ENCODE results near the gene TUBA4B. TPM values are rescaled to one million over a fixed set of nuclear protein-coding genes. Genes with fewer than 3 reads are reported as not detected.
"Not testable (repeated sequence)": the region's sequence is repeated elsewhere in the genome, so short reads cannot be mapped to it uniquely, and the experiment has no call there.

TUBA4B gene
- total RNA-seq, 1 donor from 2014 or later = not detected

- intact Hi-C loops (cut with DNase I) = loop anchor here (5.0 kb wide), 1 partner anchor 240 kb away; no protein-coding TSS in a partner anchor
- ATAC-seq (no peak), DNase-seq (ENCODE audit: missing footprints) (no peak)
Measured at GRCh38 chr2:219296631-219297391, 43.8 kb downstream of the TUBA4B start.

- DNase-seq (ENCODE audit: missing footprints) = no peak
- intact Hi-C loops (cut with DNase I) = loop anchor here (1.0 to 5.0 kb wide), 2 partner anchors 138 to 241 kb away; partner anchors contain the start of gene NHEJ1
- no peak for ATAC-seq
Measured at GRCh38 chr2:219297766-219298456, 44.9 kb downstream of the TUBA4B start.

GRCh38 chr2:219298759-219299371 lies 45.8 kb downstream of the TUBA4B start:
- peak; percentile 63 for ATAC-seq
- intact Hi-C loops (cut with DNase I) = loop anchor here (1.0 to 5.0 kb wide), 2 partner anchors 139 to 242 kb away; partner anchors contain the start of gene NHEJ1
- peak; percentile 90 for DNase-seq (ENCODE audit: missing footprints)

GRCh38 chr2:219299372-219299760 lies 46.3 kb downstream of the TUBA4B start:
- ATAC-seq (no peak), DNase-seq (ENCODE audit: missing footprints) (no peak)
- intact Hi-C loops (cut with DNase I) = loop anchor here (5.0 kb wide), 1 partner anchor 242 kb away; no protein-coding TSS in a partner anchor

GRCh38 chr2:219300022-219300421 lies 47.0 kb downstream of the TUBA4B start:
- DNase-seq (ENCODE audit: missing footprints) = no peak
- intact Hi-C loops (cut with DNase I) = no loop called here
- no peak for ATAC-seq

- DNase-seq (ENCODE audit: missing footprints) = no peak
- ATAC-seq = no peak
- intact Hi-C loops (cut with DNase I) = no loop called here
Measured at GRCh38 chr2:219302412-219302968, 49.4 kb downstream of the TUBA4B start.

GRCh38 chr2:219304223-219304622 lies 51.2 kb downstream of the TUBA4B start:
- intact Hi-C loops (cut with DNase I) = no loop called here

GRCh38 chr2:219306047-219306446 lies 53.0 kb downstream of the TUBA4B start:
- intact Hi-C loops (cut with DNase I) = no loop called here
- ATAC-seq = no peak

More at GRCh38 chr2:219304223-219304622, 51.2 kb downstream of the TUBA4B start:
- ATAC-seq (no peak), DNase-seq (ENCODE audit: missing footprints) (no peak)

GRCh38 chr2:219308142-219309101 lies 55.4 kb downstream of the TUBA4B start:
- intact Hi-C loops (cut with DNase I) = no loop called here
- ATAC-seq (peak; percentile 65), DNase-seq (ENCODE audit: missing footprints) (no peak)

More at GRCh38 chr2:219306047-219306446, 53.0 kb downstream of the TUBA4B start:
- no peak for DNase-seq (ENCODE audit: missing footprints)

- intact Hi-C loops (cut with DNase I) = no loop called here
- DNase-seq (ENCODE audit: missing footprints) (no peak), ATAC-seq (no peak)
Measured at GRCh38 chr2:219309278-219309677, 56.2 kb downstream of the TUBA4B start, which contains the start of gene PTPRN. Gene PTPRN, minus strand, starts transcription at chr2:219309401. Its CDS starts 69 bp downstream, at chr2:219309332.

GRCh38 chr2:219312683-219313263 lies 59.7 kb downstream of the TUBA4B start:
- ATAC-seq; DNase-seq (ENCODE audit: missing footprints); intact Hi-C loops (cut with DNase I): not testable (repeated sequence)

GRCh38 chr2:219314804-219315468 lies 61.9 kb downstream of the TUBA4B start:
- intact Hi-C loops (cut with DNase I) = no loop called here
- ATAC-seq = no peak
- no peak for DNase-seq (ENCODE audit: missing footprints)

Small RNA genes within 50 kb of the gene (microRNA-seq; reads per million reads assigned to microRNA genes)
- gene MIR153-1 = not detected

Other genes with a start within 250 kb of the TUBA4B start
- not detected for gene CFAP65, start 211.7 kb upstream of the TUBA4B start, total RNA-seq
- gene IHH, start 192.3 kb upstream of the TUBA4B start, total RNA-seq = not detected
- gene NHEJ1, start 92.4 kb upstream of the TUBA4B start, total RNA-seq = 9.7 TPM
- gene SLC23A3, start 83.2 kb upstream of the TUBA4B start, total RNA-seq = 0.87 TPM
- 72.7 TPM for gene CNPPD1, start 76.3 kb upstream of the TUBA4B start, total RNA-seq
- 37.4 TPM for gene RETREG2, start 75.0 kb upstream of the TUBA4B start, total RNA-seq
- gene ZFAND2B, start 46.5 kb upstream of the TUBA4B start, total RNA-seq = 24.3 TPM
- 31.4 TPM for gene ABCB6, start 34.3 kb upstream of the TUBA4B start, total RNA-seq
- gene ATG9A, start 23.6 kb upstream of the TUBA4B start, total RNA-seq = 79.4 TPM
- gene ANKZF1, start 23.4 kb upstream of the TUBA4B start, total RNA-seq = 26.6 TPM
- 1.8 TPM for gene GLB1L, start 7.8 kb upstream of the TUBA4B start, total RNA-seq
- 17.1 TPM for gene STK16, start 7.8 kb upstream of the TUBA4B start, total RNA-seq
- 128 TPM for gene TUBA4A, start 675 bp downstream of the TUBA4B start, total RNA-seq
- 80.4 TPM for gene DNAJB2, start 26.1 kb downstream of the TUBA4B start, total RNA-seq
- gene PTPRN, start 56.2 kb downstream of the TUBA4B start, total RNA-seq = not detected
- not detected for gene RESP18, start 79.5 kb downstream of the TUBA4B start, total RNA-seq
- 66.6 TPM for gene DNPEP, start 134.7 kb downstream of the TUBA4B start, total RNA-seq
- gene DES, start 165.1 kb downstream of the TUBA4B start, total RNA-seq = 13,356 TPM
- 119 TPM for gene SPEG, start 181.6 kb downstream of the TUBA4B start, total RNA-seq
- gene GMPPA, start 245.6 kb downstream of the TUBA4B start, total RNA-seq = 22.9 TPM